ENCODE results near the gene ONECUT2.
"Not testable (repeated sequence)": the region's sequence is repeated elsewhere in the genome, so short reads cannot be mapped to it uniquely, and the experiment has no call there.

The ONECUT2 gene

DNA sequence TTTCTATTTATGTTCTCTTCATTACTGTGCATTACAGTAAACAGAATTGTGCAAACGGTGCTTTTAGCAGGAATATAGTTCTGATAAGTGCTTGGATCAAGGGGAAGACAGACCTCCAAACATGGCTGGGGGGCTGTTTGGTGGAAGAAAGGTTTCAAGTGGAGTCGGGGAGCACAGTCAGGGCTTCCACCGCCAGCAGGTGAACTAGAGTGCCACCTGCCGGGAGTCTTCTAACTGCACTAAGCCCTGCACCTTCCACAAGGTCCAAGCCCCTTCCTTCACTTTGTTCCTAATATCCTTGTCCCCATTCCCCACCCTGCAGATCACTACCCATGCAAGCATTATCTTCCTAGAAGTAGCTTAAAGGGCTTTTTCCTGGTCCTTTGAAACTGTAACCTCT lies 11.1 kb downstream of the ONECUT2 start:
- DNase-seq (ENCODE audit: low read depth): no peak

DNA sequence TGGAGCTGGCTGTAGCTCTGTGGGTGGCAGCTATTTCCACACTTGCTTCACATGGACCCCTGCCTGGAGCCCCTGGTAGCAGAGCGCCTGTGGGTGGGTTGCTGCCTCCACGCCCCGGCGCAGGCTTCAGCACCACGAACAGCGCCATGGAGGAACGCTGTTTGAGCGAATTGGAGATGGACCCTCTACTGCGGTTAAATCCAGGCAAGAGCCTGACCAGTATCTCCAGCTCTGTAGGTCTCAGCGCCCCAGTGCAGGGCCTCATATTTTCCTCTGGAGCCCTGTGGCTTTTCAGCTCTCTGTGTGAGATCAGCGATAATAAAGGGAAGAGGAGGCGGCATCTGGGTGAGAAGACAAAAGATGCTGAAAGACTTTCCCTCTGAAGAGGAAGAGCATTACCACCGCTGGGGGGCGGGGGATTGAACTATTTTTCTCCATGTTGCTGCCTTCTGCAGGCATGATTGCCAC lies 12.0 kb downstream of the ONECUT2 start:
- DNase-seq (ENCODE audit: low read depth): no peak

DNA sequence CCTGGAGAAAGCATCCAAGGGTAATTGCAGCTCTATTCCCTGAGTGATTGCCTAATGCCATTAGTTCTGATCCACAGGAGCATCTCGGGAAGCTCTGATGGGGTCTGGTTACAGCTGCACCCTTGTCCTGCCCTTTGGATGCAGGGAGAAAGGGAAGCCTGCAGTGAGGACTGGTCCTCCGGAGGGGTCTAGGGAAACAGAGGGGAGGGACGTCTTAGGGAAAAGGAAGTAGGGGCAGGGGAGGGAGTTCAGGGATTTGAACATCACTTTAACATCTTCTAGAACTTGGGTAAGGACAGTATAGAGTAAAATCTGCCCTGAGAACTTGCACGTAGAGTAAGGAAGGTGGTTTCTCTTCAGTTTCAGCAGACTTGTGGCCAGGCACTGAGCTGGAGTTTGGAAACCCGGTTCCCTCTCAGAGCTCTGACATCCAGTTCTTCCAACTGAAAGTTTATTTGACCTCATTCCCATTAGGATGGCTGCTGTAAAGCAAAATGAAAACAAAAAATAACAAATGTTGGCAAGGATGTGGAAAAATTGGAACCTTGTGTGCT lies 20.5 kb downstream of the ONECUT2 start:
- no peak for DNase-seq (ENCODE audit: low read depth)

- DNase-seq (ENCODE audit: low read depth): no peak
Measured at GRCh38 chr18:57461652-57462269, 26.6 kb downstream of the ONECUT2 start.

DNA sequence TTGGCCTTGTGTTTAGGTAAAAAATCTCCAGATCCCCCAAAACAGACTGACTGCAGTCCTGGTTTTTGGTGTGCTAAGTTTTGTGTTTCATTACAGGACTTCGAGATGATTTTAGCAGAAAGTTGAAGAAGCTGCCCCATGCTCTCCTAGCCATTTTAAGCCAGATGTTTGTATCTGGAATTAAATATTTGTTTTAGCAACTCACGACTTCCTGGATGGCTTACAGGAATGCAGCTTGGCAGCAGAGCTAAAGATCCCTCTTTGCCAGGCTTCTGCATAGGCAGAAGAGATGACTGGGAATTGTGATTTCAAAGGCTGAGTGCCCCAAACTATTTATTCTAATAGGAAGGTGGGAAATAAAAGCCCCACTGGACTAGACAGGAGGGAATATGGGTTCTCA lies 31.1 kb downstream of the ONECUT2 start:
- no peak for DNase-seq (ENCODE audit: low read depth)

DNA sequence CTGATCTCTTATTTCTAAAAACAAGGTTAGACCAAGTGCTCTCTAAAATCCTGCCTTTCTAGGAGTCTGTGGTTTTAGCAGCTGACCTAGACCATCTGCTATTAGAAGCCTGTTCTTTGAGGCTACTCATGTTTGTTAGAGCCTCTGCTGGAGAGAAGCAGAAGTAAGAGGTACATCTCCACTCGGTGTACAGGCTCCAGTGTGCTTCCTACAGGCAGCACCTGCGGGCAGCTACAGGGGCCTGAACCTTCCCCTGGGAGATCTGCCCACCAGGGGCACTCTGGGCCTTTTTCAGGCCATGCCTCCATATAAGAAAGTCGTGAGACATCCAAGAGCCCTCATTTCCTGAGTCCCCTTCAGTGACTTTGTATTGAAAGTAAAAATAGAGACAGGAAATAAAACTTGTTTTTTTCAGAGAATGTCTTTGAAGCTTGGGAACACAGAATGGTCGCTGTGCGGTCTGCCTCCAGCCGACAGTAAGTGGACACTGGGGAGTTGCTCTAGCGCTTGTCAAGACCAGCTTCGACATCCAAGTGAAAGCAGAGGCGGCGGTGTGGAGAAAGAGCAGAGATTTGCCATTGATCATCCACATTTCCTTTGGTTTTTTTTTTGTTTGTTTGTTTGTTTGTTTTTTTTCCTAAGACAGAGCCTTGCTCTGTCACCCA lies 31.7 kb downstream of the ONECUT2 start:
- no peak for DNase-seq (ENCODE audit: low read depth)

DNA sequence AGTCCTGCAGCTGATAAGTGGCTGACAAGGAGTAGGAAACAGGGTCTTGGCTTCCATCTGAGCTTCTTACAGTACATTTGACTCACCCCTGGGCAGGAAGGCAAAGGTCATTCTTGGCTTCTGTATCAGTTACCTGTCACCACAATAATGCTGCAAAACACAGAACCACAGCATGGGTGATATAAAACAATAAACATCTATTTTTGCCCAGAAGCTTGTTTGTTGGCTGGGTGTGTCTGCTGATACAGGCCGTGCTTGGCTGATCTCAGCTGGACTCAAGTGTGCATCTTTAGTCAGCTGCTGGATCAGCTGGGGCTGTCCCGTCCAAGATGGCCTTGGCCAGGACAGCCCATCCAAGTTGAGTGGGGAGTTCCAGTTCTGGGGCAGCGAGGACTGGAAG lies 34.7 kb downstream of the ONECUT2 start:
- no peak for DNase-seq (ENCODE audit: low read depth)

DNA sequence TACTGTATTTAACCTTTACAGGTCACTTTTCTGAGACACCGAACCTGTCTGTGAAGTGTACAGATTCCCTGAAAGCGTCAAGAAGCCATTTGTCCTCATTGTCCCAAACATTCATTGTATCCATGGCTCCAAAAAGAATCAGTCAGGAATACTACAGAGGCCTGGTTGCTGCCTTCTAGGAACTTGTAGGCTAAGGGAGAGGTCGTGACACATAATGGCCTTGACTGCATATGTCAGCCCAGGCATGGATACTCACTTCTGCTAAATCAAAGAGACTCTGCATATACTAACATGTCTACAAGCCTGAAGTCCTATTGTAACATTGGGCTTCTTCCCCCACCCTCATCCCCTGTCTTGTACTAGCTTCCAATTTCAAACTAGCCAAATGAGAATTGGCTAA lies 40.2 kb downstream of the ONECUT2 start:
- no peak for DNase-seq (ENCODE audit: low read depth)

DNA sequence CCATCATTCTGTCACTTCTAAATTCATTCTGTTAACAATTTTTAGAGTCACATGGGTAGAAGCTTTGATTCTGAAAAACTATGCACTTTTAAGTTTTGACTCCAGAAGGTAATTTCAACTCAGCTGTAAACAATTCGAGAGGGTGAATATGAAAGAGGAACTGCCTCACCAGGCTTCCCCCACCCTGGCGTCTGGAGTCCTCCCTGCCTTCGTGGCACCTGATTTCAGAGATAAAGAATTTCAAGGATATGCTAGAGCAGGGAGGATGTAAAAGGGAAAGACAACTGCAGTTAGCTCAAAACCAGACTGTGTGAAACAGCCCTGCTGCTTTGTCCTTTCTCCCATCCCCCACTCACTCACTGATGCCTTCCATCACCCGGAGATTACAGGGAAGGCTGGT lies 40.7 kb downstream of the ONECUT2 start:
- no peak for DNase-seq (ENCODE audit: low read depth)

DNA sequence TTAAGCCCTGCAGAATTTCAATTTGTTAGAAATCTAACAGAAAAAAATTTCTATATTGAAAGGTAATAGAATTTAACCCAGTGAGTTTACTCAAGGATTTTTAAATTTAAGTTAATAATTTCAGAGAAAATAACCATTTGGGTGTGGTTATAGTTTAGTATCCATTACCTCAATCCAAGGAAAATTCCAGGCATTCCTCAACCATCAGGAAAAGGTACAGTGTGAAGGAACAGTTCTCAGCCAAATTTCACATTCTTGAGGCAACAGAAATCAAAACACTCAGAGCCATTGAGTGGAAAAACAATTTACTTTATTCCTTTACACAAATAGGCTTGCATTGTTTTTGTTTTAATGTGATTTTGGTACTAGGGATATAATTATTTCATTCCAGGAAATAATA lies 45.6 kb downstream of the ONECUT2 start:
- no peak for DNase-seq (ENCODE audit: low read depth)

GRCh38 chr18:57497372-57498294 lies 62.5 kb downstream of the ONECUT2 start:
- DNase-seq (ENCODE audit: low read depth): no peak

DNA sequence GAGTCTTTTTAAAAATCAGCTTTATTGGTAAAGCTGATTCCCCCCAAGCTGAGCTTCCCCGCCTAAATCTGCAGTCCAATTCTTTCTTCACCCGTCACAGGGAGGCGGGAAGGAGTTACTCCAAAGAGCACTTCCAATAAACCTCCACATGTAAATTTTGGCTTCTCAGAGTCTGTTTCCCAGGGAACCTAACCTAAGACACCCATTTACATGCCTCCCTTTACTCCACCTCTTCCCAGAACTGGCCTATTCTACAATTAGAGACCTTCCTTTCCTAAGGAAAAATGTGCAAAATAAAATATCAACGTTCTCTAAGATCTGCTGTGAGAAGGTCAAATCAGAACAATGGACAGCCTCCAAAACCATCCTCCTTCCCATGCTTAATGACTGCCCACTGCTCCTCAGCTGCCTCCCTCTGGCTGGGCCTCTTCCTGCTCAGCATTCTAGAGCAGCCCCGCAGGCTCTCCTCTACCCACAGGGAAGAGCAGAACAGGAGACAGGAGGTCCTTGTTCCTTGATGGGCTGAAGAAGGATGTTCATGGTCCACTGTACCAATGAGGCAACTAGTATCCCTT lies 63.6 kb downstream of the ONECUT2 start:
- DNase-seq (ENCODE audit: low read depth): no peak

DNA sequence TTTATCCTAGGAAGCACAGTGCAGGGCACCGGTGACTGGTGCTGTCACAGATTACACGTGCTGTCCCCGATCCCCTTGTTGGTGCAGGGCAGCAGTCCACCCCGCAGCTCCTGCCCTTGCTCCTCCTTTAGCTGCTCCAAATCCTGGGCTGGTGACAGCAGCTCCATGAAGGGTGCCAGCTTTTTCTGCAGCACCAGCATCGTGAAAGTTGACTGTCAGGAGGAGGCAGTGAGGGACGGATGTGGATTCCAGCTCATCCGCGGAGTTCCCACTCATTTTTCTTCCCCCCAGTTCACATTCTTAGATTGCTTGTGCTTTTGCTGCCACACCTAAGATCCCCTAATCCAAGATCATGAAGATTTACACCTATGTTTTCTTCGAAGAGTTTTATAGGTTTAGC lies 67.5 kb downstream of the ONECUT2 start:
- no peak for DNase-seq (ENCODE audit: low read depth)

DNA sequence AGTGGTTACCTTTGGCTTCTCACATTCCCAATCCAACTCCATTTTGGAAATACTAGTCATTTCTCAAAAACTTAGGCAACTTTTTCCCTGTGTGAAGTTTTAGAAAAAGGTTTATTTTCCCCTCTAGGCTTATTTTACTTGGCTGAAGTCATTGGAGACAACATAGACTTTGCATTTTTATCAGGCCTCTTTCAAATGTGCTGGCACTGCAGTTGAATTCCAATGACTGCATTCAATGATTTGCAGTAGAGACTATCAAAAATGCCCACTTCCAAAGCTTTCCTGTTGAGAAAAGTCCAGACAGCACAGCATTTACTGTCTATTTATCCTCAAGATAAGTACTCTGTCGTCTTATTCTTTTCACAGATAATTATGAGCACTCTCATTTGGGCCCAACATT lies 70.1 kb downstream of the ONECUT2 start:
- no peak for DNase-seq (ENCODE audit: low read depth)

- no peak for DNase-seq (ENCODE audit: low read depth)
Measured at GRCh38 chr18:57516056-57516455, 80.9 kb downstream of the ONECUT2 start.

DNA sequence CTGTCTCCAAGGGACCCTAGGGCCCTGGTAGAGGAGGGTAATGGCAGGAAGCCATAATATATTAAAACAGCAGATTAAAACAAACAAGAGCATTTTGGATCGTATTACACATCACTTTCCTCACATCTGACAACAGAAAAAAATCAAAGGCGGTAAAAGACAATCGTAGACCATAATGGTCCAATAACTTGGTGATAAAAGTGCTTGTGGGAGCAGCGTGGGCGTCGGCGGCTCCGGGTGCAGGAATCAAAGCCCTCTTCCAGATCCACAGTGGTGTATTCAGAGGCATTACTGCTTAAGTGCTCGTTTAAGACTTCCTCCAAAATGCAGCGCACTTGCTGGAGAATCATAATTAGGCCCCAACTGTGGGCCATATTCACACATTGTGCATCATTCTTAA lies 83.4 kb downstream of the ONECUT2 start:
- DNase-seq (ENCODE audit: low read depth): no peak

- DNase-seq (ENCODE audit: low read depth): no peak
Measured at GRCh38 chr18:57519668-57520424, 84.7 kb downstream of the ONECUT2 start.

DNA sequence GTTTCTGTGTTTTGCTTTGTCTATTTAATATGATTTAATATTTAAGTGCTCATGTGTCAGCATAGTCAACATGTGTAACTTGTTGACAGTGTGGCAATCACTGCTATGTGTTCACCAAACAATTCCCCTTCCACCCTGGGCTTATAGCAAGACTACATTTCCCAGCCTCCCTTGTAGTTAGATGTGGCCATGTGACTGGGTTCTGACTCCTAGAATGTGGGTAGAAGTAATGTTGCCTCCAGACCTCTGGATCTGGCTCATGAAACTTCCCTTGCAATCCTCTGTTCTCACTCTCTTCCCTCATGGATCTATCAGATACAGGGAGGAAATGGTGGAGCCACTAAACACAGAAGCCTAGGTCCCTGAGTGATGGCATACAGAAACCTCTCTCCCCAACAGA lies 87.2 kb downstream of the ONECUT2 start:
- DNase-seq (ENCODE audit: low read depth): not testable (repeated sequence)

DNA sequence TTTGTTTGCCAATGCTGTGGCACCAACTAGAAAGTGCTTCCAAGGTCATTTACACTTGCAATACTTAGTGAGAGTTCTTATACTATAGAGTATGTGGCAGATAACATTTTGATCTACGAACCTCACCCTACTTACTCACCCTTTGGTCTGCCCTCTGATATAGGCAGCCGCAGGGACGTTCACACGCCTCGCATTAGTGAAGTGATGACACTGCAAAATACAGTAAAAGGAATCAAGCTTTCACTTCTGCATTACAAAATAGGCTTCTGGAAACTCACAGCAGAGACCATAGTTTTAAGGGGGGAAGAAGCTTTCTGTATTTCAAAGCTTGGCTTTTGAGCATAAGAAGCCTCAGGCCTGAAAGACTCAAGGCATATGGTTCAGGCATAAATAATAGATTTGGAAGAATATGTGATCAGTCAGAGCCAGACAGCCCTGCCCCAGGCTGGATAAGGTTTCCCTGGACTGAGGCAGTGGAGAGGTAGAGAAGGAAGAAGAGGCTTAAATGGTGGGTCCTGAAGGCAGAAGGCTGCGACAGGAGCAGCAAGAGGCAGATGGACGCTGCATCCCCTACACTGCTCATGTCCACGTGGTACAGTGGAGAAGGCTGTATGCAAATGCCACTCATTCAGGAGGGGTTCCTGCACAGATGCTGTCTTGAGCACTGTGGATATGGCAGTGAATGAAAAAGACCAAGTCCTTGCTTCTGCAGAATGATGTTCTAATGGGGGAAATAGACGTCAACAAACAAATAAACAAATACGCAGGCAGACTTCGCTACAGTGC lies 88.2 kb downstream of the ONECUT2 start:
- no peak for DNase-seq (ENCODE audit: low read depth)

DNA sequence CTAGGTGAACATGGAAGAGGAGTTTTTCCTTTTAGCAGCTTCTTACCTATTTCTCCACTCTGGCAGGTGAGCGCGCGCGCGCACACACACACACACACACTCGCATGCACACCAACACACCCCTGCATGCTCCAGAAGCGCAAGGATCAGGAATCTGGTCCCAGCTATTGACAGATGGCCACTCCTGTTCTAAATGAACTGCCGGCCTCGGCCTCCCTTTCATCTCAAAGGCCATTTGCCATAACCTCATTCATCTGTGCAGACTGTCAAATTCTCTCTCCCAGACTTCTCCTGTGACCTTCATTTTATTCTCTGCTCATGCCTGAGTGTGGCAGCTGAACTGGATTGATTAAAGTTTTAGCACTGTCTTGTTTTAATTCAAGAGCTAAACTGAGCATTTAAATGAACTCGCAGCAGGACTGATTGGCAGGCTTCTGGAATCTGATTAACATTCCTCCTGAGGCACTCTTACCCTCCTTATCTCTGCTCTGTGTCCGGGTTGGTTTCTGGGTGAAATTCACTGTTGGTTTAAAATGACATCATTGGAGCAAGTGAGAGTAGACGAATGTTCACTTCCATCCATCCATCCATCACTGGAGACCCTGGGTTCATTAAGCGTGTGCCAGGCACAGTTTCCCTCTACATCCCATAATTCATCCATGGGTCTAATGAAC lies 92.5 kb downstream of the ONECUT2 start:
- DNase-seq (ENCODE audit: low read depth): no peak

Measured in activated T-cell treated with anti-CD3 and anti-CD28 coated beads for 24 hours (primary cell).